NCI-H2196 treated with DMSO at 0.1 percent for 48 hours (cell line): ENCODE measurements around the gene TAB3.

Experiments used
- DNase-seq: peaks from one replicate; lab custom pipeline; 2025; ENCODE audit not compliant: unreplicated experiment; lab: John Stamatoyannopoulos, UW

The TAB3 gene

GRCh38 chrX:30885136-30885535 lies 3.9 kb downstream of the TAB3 start:
- DNase-seq, result no peak

GRCh38 chrX:30883138-30883537 lies 5.9 kb downstream of the TAB3 start:
- DNase-seq, result no peak

GRCh38 chrX:30881797-30882196 lies 7.3 kb downstream of the TAB3 start:
- DNase-seq, result no peak

GRCh38 chrX:30881390-30881789 lies 7.7 kb downstream of the TAB3 start:
- no peak for DNase-seq

GRCh38 chrX:30880058-30880457 lies 9.0 kb downstream of the TAB3 start:
- DNase-seq, result no peak

- no peak for DNase-seq
These were observed 12.7 kb downstream of the TAB3 start for GRCh38 chrX:30876367-30876766.

GRCh38 chrX:30875957-30876356 lies 13.1 kb downstream of the TAB3 start:
- no peak for DNase-seq

- no peak for DNase-seq
These were observed 14.2 kb downstream of the TAB3 start for GRCh38 chrX:30874851-30875250.

- DNase-seq, result no peak
These were observed 18.5 kb downstream of the TAB3 start for GRCh38 chrX:30870572-30870971.

- no peak for DNase-seq
These were observed 23.4 kb downstream of the TAB3 start for GRCh38 chrX:30865612-30866011.

- no peak for DNase-seq
These were observed 24.0 kb downstream of the TAB3 start for GRCh38 chrX:30865015-30865414.

GRCh38 chrX:30864383-30864785 lies 24.7 kb downstream of the TAB3 start:
- no peak for DNase-seq

GRCh38 chrX:30863974-30864373 lies 25.1 kb downstream of the TAB3 start:
- no peak for DNase-seq

- no peak for DNase-seq
These were observed 31.0 kb downstream of the TAB3 start for GRCh38 chrX:30858098-30858497.

GRCh38 chrX:30851449-30851848 lies 37.6 kb downstream of the TAB3 start:
- no peak for DNase-seq

GRCh38 chrX:30835373-30835772 lies 53.7 kb downstream of the TAB3 start:
- no peak for DNase-seq

GRCh38 chrX:30833896-30834295 lies 55.2 kb downstream of the TAB3 start:
- no peak for DNase-seq

- DNase-seq, result no peak
These were observed 58.0 kb downstream of the TAB3 start for GRCh38 chrX:30831082-30831481.

- DNase-seq, result no peak
These were observed 58.6 kb downstream of the TAB3 start for GRCh38 chrX:30830326-30830943.

- no peak for DNase-seq
These were observed 64.8 kb downstream of the TAB3 start for GRCh38 chrX:30824275-30824674.

- DNase-seq, result no peak
These were observed 66.3 kb downstream of the TAB3 start for GRCh38 chrX:30822764-30823163.

- DNase-seq, result no peak
These were observed 66.9 kb downstream of the TAB3 start for GRCh38 chrX:30822068-30822681.

GRCh38 chrX:30821116-30821515 lies 67.9 kb downstream of the TAB3 start:
- DNase-seq, result no peak
